Measurements from ENCODE around the gene SRC.

The SRC gene

DNA sequence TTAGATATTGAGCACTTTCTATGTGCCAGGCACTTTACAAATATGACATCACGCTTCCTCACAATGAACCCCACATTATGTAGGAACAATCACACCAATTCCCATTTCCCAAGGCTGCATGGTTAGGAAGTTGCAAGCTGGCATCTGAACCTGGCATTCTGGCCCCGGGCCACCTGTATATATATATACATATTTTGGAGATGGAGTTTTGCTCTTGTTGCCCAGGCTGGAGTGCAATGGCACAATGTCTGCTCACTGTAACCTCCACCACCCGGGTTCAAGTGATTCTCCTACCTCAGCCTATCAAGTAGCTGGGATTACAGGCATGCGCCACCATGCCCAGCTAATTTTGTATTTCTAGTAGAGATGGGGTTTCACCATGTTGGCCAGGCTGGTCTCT, 30.4 kb downstream of the SRC start:
- Histone ChIP-seq H3K4me3 (ENCODE audit: low read depth in 1 of 2, low read length in 1 of 2) (no peak overlapping the region), H3K9me3 (no peaks in the 10 kb centered on the region), H3K36me3 (no peaks in the 10 kb centered on the region), H3K4me1 (ENCODE audit: control insufficient read depth in 1 of 2, insufficient read depth in 1 of 2, low read depth in 1 of 2, low read length in 1 of 2) (peaks cover 18 to 26% of the 10 kb centered on the region in 2 experiments), H3K27ac (no peak overlapping the region), H3K27me3 (no peaks in the 10 kb centered on the region)
- no peak for TF ChIP-seq CTCF (IDR thresholded peaks at IDR 0.05)

GRCh38 chr20:37376791-37377190, 30.9 kb downstream of the SRC start:
- Histone ChIP-seq H3K27me3 (no peaks in the 10 kb centered on the region), H3K4me3 (ENCODE audit: low read depth in 1 of 2, low read length in 1 of 2) (no peak overlapping the region), H3K27ac (no peak overlapping the region), H3K4me1 (ENCODE audit: control insufficient read depth in 1 of 2, insufficient read depth in 1 of 2, low read depth in 1 of 2, low read length in 1 of 2) (peaks cover 18 to 26% of the 10 kb centered on the region in 2 experiments), H3K9me3 (no peaks in the 10 kb centered on the region), H3K36me3 (no peaks in the 10 kb centered on the region)
- no peak for TF ChIP-seq CTCF (IDR thresholded peaks at IDR 0.05)

DNA sequence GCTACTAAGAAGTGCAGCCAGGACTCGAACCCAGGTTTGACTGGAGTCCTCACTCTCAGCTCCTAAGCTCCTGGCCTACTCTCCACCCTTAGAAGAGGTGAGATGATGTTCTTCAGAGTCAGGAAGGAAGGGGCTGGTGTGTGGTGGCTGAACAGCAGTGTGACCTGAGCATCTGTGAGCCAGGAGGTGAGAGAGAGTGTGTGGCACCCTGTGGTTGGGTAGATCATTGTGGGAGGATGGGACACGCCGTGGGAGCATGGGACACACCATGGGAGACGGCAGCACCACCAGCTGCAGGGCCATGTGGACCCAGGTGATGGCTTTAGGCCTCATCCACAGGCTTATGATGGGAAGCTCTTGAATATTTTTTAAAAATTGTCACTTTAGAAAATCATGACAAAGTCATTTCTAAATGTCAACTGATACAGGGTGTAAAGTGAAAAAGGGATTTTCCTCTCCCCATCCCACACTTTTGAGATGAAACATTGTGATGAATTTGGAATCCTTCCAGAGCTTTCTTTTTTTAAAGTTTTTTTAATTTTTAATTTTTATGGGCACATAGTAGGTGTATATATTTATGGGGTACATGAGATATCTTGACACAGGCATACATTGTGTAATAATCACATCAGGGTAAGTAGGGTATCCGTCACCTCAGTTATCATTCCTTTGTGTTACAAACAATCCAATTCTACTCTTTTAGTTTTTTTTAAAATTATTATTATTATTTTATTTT, 31.6 kb downstream of the SRC start:
- Histone ChIP-seq H3K4me1 (ENCODE audit: control insufficient read depth in 1 of 2, insufficient read depth in 1 of 2, low read depth in 1 of 2, low read length in 1 of 2) (peaks cover 18 to 26% of the 10 kb centered on the region in 2 experiments), H3K27ac (no peak overlapping the region), H3K9me3 (no peaks in the 10 kb centered on the region), H3K27me3 (peaks cover 2% of the 10 kb centered on the region), H3K36me3 (no peaks in the 10 kb centered on the region), H3K4me3 (ENCODE audit: low read depth in 1 of 2, low read length in 1 of 2) (no peak overlapping the region)
- no peak for TF ChIP-seq CTCF (IDR thresholded peaks at IDR 0.05)

GRCh38 chr20:37378420-37378784, 32.5 kb downstream of the SRC start:
- Histone ChIP-seq H3K27me3 (peaks cover 11% of the 10 kb centered on the region), H3K4me3 (ENCODE audit: low read depth in 1 of 2, low read length in 1 of 2) (peak overlapping the region in 1 of 2 experiments; percentile 49), H3K36me3 (no peaks in the 10 kb centered on the region), H3K4me1 (ENCODE audit: control insufficient read depth in 1 of 2, insufficient read depth in 1 of 2, low read depth in 1 of 2, low read length in 1 of 2) (peaks cover 18 to 26% of the 10 kb centered on the region in 2 experiments), H3K27ac (peak overlapping the region; percentile 68), H3K9me3 (no peaks in the 10 kb centered on the region)
- TF ChIP-seq CTCF (IDR thresholded peaks at IDR 0.05), result no peak

DNA sequence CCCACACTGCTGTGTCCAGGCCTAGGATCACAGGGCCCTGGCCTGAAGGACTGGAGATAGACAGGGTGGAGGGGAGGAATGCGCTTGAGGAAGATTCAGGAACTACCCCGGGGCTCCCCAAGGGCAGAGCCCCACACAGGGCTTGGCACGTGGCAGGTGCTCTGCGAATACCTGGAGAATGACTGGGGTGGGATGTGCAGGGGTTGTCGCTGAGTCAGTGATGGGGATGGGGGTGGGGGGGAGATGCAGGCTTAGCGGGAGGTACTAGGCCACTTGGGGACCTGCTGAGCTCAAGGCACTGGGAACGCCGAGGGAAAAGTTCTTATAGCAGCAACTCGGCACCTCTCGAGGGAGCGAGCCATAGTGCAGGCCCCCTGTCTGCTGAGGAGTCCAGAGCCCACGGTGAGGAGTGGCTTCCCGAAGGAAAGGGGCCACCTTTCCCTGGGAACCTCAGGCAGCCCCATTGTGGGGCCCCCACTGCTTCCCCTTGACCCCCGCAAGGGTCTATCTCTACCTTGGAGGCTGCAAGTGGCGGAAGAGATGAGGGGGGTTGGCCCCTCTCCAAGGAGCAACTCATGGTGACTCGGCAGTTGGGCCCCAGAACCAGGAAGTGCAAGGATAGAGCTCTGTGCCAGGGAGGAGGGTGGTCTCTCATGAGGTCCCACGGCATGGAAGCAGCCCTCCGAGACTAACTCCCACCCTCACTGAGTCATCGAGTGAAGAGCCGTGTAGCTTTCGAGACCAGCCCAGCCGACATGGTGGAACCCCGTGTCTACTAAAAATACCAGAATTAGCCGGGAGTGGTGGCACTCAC, 33.1 kb downstream of the SRC start:
- Histone ChIP-seq H3K27ac (peak overlapping the region; percentile 68), H3K4me3 (ENCODE audit: low read depth in 1 of 2, low read length in 1 of 2) (peak overlapping the region; percentile 49 to 50), H3K9me3 (no peaks in the 10 kb centered on the region), H3K36me3 (no peaks in the 10 kb centered on the region), H3K27me3 (peaks cover 16% of the 10 kb centered on the region), H3K4me1 (ENCODE audit: control insufficient read depth in 1 of 2, insufficient read depth in 1 of 2, low read depth in 1 of 2, low read length in 1 of 2) (peaks cover 18 to 28% of the 10 kb centered on the region in 2 experiments)
- TF ChIP-seq CTCF (IDR thresholded peaks at IDR 0.05), result no peak
